ENCODE data around the gene C3orf80. TPM values are rescaled to one million over a fixed set of nuclear protein-coding genes. Genes with fewer than 3 reads are reported as not detected.
"Not testable (repeated sequence)": the region's sequence is repeated elsewhere in the genome, so short reads cannot be mapped to it uniquely, and the experiment has no call there.

C3orf80 gene
- total RNA-seq, 4 donors from 2014 or later: 0.13 to 1.7 (median 0.52) TPM

- TF ChIP-seq POLR2A (IDR thresholded peaks at IDR 0.05) (no peak), CTCF (IDR thresholded peaks at IDR 0.05) (no peak)
- 67 to 70% methylated on average over 3 of the region's 3 CpGs for WGBS, 2 donors
- H3K4me3 ChIP-seq (ENCODE audit: low read depth, poor library complexity, severe bottlenecking): no peak overlapping the region
- intact Hi-C loops (cut with DNase I; ENCODE audit: low total_unique reads): no loop called here
- DNase-seq (ENCODE audit: low spot score in 2 of 2): no peak
Measured at GRCh38 chr3:160227419-160227818, 2.2 kb downstream of the C3orf80 start.

- 79 to 80% methylated on average over 3 of the region's 3 CpGs for WGBS, 2 donors
- DNase-seq (ENCODE audit: low spot score in 2 of 2): no peak
- intact Hi-C loops (cut with DNase I; ENCODE audit: low total_unique reads): no loop called here
- no peak overlapping the region for H3K4me3 ChIP-seq (ENCODE audit: low read depth, poor library complexity, severe bottlenecking)
- TF ChIP-seq POLR2A (IDR thresholded peaks at IDR 0.05) (no peak), CTCF (IDR thresholded peaks at IDR 0.05) (no peak)
Measured at GRCh38 chr3:160232014-160232413, 6.8 kb downstream of the C3orf80 start.

- 81 to 82% methylated on average over 6 of the region's 6 CpGs for WGBS, 2 donors
- intact Hi-C loops (cut with DNase I; ENCODE audit: low total_unique reads); DNase-seq (ENCODE audit: low spot score in 2 of 2); H3K4me3 ChIP-seq (ENCODE audit: low read depth, poor library complexity, severe bottlenecking): not testable (repeated sequence)
Measured at GRCh38 chr3:160240719-160241118, 15.5 kb downstream of the C3orf80 start.

- intact Hi-C loops (cut with DNase I; ENCODE audit: low total_unique reads): no loop called here
- WGBS, 2 donors: 88 to 95% methylated on average over 9 of the region's 9 CpGs
- DNase-seq (ENCODE audit: low spot score in 2 of 2): no peak
Measured at GRCh38 chr3:160245261-160245800, 20.1 kb downstream of the C3orf80 start.

GRCh38 chr3:160247766-160248165, 22.5 kb downstream of the C3orf80 start:
- intact Hi-C loops (cut with DNase I; ENCODE audit: low total_unique reads): no loop called here
- WGBS, 2 donors: 82 to 86% methylated on average over 1 of the region's 1 CpG
- TF ChIP-seq CTCF (IDR thresholded peaks at IDR 0.05) (no peak), POLR2A (IDR thresholded peaks at IDR 0.05) (no peak)
- no peak overlapping the region for H3K4me3 ChIP-seq (ENCODE audit: low read depth, poor library complexity, severe bottlenecking)
- DNase-seq (ENCODE audit: low spot score in 2 of 2): no peak

More at GRCh38 chr3:160245261-160245800, 20.1 kb downstream of the C3orf80 start:
- no peak overlapping the region for H3K4me3 ChIP-seq (ENCODE audit: low read depth, poor library complexity, severe bottlenecking)
- TF ChIP-seq POLR2A (IDR thresholded peaks at IDR 0.05) (no peak), CTCF (IDR thresholded peaks at IDR 0.05) (no peak)

- no peak overlapping the region for H3K4me3 ChIP-seq (ENCODE audit: low read depth, poor library complexity, severe bottlenecking)
- intact Hi-C loops (cut with DNase I; ENCODE audit: low total_unique reads): no loop called here
- DNase-seq (ENCODE audit: low spot score in 2 of 2): no peak
- no peak for TF ChIP-seq POLR2A (IDR thresholded peaks at IDR 0.05)
- no peak for TF ChIP-seq CTCF (IDR thresholded peaks at IDR 0.05)
Measured at GRCh38 chr3:160253298-160253697, 28.1 kb downstream of the C3orf80 start.
